DMS79 (cell line): ENCODE measurements around the gene SIK2.
"Not testable (repeated sequence)": the region's sequence is repeated elsewhere in the genome, so short reads cannot be mapped to it uniquely, and the experiment has no call there.

Experiments used
- DNase-seq: peaks from one replicate; lab custom pipeline; 2025; lab: John Stamatoyannopoulos, UW

The SIK2 gene

GRCh38 chr11:111699579-111700156 is 97.4 kb downstream of the SIK2 start:
- DNase-seq: no peak

- no peak for DNase-seq
Observed at GRCh38 chr11:111700162-111700561, 97.9 kb downstream of the SIK2 start.

- DNase-seq: no peak
Observed at GRCh38 chr11:111702623-111703022, 100.4 kb downstream of the SIK2 start.

- DNase-seq: no peak
Observed at GRCh38 chr11:111703576-111703975, 101.3 kb downstream of the SIK2 start.

GRCh38 chr11:111707039-111707690 is 104.9 kb downstream of the SIK2 start:
- DNase-seq: no peak

GRCh38 chr11:111707691-111708067 is 105.4 kb downstream of the SIK2 start:
- DNase-seq: no peak

GRCh38 chr11:111714522-111714921 is 112.3 kb downstream of the SIK2 start:
- no peak for DNase-seq

- DNase-seq: no peak
Observed at GRCh38 chr11:111715142-111715816, 113.0 kb downstream of the SIK2 start.

- not testable (repeated sequence) for DNase-seq
Observed at GRCh38 chr11:111717660-111718059, 115.4 kb downstream of the SIK2 start.

GRCh38 chr11:111718436-111718835 is 116.2 kb downstream of the SIK2 start:
- DNase-seq: no peak

GRCh38 chr11:111718859-111719258 is 116.6 kb downstream of the SIK2 start:
- no peak for DNase-seq

GRCh38 chr11:111719379-111719778 is 117.1 kb downstream of the SIK2 start:
- DNase-seq: no peak

- DNase-seq: no peak
Observed at GRCh38 chr11:111720801-111721494, 118.7 kb downstream of the SIK2 start.

GRCh38 chr11:111722501-111722900 is 120.3 kb downstream of the SIK2 start:
- DNase-seq: no peak

GRCh38 chr11:111723595-111723994 is 121.3 kb downstream of the SIK2 start:
- no peak for DNase-seq

- no peak for DNase-seq
Observed at GRCh38 chr11:111724615-111725129, 122.4 kb downstream of the SIK2 start.

- no peak for DNase-seq
Observed at GRCh38 chr11:111725621-111726020, 123.4 kb downstream of the SIK2 start.

GRCh38 chr11:111726301-111726713 is 124.1 kb downstream of the SIK2 start:
- DNase-seq: no peak

GRCh38 chr11:111727431-111727830 is 125.2 kb downstream of the SIK2 start:
- no peak for DNase-seq

- no peak for DNase-seq
Observed at GRCh38 chr11:111729071-111729830, 127.0 kb downstream of the SIK2 start.

- DNase-seq: no peak
Observed at GRCh38 chr11:111729831-111730311, 127.6 kb downstream of the SIK2 start.
